GM12892 (cell line): ENCODE measurements around the gene SNAP47.

Experiments
- POLR2A ChIP-seq: IDR thresholded peaks from 2 replicates; pipeline ENCODE4 v1.6.1; 2011; ENCODE audit warnings: low read depth, low read length, control low read depth
- POLR2AphosphoS5 ChIP-seq: IDR thresholded peaks from 2 replicates; pipeline ENCODE4 v1.6.1; 2011; ENCODE audit warnings: low read depth, low read length, control low read depth
- TAF1 ChIP-seq: IDR thresholded peaks from 2 replicates; pipeline ENCODE4 v1.6.1; 2011; ENCODE audit warnings: low read depth, mild to moderate bottlenecking, control low read depth, low read length, borderline replicate concordance

- TF ChIP-seq TAF1 (no peak), POLR2AphosphoS5 (no peak), POLR2A (no peak)
Observed at GRCh38 chr1:227747948-227748495, 12.8 kb downstream of the SNAP47 start.
